ENCODE data around the gene GNAO1.

GRCh38 chr16:56360117-56361008 lies 169.1 kb downstream of the GNAO1 start:
- TF ChIP-seq MXI1 (conservative IDR thresholded peaks at IDR 0.05; ENCODE audit: poor library complexity, severe bottlenecking) (no peak), POLR2AphosphoS5 (IDR thresholded peaks at IDR 0.05) (peak; percentile 31), EZH2 (IDR thresholded peaks at IDR 0.05; ENCODE audit: borderline replicate concordance, insufficient read depth, low read length, poor library complexity, severe bottlenecking) (no peak), SMC3 (conservative IDR thresholded peaks at IDR 0.05; ENCODE audit: poor library complexity) (no peak)
- TF ChIP-seq, protein P1, sequence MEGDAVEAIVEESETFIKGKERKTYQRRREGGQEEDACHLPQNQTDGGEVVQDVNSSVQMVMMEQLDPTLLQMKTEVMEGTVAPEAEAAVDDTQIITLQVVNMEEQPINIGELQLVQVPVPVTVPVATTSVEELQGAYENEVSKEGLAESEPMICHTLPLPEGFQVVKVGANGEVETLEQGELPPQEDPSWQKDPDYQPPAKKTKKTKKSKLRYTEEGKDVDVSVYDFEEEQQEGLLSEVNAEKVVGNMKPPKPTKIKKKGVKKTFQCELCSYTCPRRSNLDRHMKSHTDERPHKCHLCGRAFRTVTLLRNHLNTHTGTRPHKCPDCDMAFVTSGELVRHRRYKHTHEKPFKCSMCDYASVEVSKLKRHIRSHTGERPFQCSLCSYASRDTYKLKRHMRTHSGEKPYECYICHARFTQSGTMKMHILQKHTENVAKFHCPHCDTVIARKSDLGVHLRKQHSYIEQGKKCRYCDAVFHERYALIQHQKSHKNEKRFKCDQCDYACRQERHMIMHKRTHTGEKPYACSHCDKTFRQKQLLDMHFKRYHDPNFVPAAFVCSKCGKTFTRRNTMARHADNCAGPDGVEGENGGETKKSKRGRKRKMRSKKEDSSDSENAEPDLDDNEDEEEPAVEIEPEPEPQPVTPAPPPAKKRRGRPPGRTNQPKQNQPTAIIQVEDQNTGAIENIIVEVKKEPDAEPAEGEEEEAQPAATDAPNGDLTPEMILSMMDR (IDR thresholded peaks at IDR 0.05; ENCODE audit: poor library complexity, severe bottlenecking), result no peak
